Left ventricle myocardium superior (tissue), 1 donor: ENCODE data around the gene PIK3R6. TPM values are rescaled to one million over a fixed set of nuclear protein-coding genes. Genes with fewer than 3 reads are reported as not detected.

Experiments
- ATAC-seq: fragments of 200-7000 bp; cut with Tn5 transposase; one replicate; pipeline ENCODE4 v1.9.1; 2020; ENCODE audit warnings: mild to moderate bottlenecking, moderate library complexity
- DNase-seq: peaks from one replicate; pipeline ENCODE4 v3.0.0-alpha.2; 2020
- intact Hi-C: fragments of 100-400 bp; cut with micrococcal nuclease; formaldehyde crosslinking; loops from one replicate; pipeline ENCODE4 v1.11.0; 2022
- total RNA-seq: library from RNA; stranded (reverse); fragmentation: NEBNext Ultra II Directional; extraction: Animal tissue kit (Norgen Biotek cat#: 25700); gene quantifications from one replicate; pipeline ENCODE4 v1.2.1, GENCODE V29; 2021
- donor health status: DM: no; HTN: yes; CAD: no; lungs with severe emphysema.

Gene PIK3R6
- total RNA-seq, 1 donor from 2014 or later = 1.4 TPM

DNA sequence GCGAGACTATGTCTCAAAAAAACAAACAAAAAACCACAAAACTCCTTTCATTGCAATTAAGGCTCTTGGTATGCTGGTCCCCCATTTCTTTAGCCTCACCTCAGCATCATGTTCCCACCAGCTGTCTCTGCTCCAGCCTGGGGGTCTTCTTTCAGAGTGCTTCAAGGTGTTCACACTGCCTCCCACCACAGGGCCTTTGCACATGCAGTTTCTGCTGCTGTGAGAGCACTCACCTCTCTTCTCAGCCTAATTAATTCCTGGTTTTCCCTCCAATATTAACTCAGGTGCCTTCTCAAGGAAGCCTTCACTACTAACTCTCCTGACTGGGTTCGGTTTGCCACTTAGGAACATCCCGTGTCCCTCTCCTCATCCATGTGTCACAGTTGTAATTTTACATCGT is 15.9 kb upstream of the PIK3R6 start:
- DNase-seq = no peak
- intact Hi-C loops = no loop called here
- no peak for ATAC-seq

DNA sequence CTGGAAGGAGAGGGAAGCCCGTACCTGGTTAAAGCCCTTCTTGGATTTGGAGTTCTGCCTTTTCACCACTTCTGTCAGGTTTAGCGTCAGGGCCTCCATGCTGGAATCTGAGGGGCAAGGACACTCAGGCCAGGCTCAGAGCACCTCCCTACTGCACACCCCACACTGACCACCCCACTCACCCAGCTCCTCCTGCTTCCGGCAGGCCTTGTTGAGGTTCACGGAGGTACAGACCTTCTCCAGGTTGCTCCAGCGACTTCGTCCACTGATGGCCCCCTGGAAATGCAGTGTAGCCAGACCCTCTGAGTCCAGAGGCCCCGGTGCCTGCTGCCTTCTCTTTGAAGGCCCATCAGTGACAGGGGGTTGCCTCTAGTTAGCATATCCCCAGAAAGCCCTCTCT is 14.1 kb upstream of the PIK3R6 start:
- no peak for ATAC-seq
- intact Hi-C loops = no loop called here
- no peak for DNase-seq

DNA sequence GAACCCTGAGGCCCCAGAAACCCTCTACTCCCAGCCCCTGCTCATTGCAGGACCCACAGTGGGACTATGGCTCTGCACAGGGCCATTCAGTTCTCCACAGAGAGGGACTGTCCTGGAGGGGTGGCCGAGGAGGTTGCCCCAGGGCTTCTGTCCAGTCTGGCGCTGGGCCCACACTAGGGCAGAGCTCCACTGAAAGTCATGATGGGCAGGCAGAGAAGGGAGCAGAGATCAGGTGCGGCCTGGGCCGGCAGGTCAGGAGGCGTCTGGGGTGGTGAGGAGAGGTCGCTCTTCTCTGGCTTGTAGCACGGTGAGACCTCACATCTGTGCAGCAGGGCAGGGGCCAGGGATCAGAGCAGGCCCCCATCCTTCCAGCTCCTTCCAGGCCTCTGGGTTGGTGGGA is 13.0 kb upstream of the PIK3R6 start:
- intact Hi-C loops = no loop called here

DNA sequence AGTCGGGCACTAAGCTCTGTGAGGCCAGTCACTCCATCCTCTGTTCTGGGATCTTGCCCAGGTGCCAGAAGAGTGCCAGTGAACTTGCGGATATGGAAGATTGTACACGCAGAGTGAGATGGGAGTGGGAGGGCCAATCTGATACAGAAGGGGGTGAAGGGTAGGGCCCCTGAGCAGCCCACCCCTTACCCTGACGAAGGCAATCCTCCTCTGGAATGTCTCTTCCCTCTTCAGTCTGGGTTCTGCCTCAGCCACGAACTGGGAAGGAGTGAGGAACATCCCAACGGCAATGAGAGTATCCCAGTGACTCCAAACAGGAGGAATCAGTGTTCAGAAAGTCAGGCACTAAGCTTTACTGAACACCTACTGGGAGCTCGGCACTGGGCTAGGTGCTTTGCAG is 11.9 kb upstream of the PIK3R6 start:
- ATAC-seq (no peak), DNase-seq (no peak)
- intact Hi-C loops = no loop called here

More for the DNA sequence above, 13.0 kb upstream of the PIK3R6 start:
- ATAC-seq (no peak), DNase-seq (no peak)

DNA sequence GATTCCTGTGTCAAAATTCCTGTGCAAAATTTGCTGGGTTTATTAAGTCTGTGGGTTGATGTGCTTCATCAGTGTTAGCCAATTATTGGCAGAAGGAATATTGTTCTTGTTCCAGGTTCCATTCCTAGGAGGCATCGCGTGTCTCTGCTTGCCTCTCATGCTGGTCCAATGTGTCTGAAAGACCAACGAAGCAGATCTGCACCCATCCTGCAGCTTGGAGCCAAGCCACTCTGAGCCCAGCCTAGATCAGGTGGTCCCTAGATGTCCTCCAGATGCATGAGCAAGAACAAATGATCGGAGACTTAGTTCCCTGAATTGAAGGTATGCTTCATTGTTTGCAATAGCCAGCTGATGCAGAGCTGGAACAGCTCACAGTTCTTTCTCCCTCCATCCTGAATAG is 10.5 kb upstream of the PIK3R6 start:
- ATAC-seq = no peak
- intact Hi-C loops = no loop called here

DNA sequence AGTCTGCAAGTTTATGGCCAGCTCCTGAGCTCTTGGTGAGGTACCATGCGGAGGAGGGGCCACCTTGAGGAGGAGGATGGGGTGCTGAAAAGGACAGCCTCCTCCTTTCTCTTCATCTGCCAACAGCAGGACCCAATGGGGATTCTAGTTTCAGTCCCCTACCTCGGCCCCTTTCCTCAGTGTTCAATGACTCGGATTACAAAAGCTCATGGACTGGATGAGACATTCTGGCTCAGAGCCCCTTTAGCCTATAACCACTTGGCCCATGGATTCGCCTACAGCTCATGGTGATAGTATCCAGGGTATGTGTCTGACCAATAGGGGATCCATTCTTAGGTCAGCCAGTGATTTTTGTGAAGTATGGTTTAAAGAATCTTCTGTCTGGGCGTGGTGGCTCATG is 8.5 kb upstream of the PIK3R6 start:
- no peak for DNase-seq
- no peak for ATAC-seq
- intact Hi-C loops = no loop called here

More for the DNA sequence above, 10.5 kb upstream of the PIK3R6 start:
- DNase-seq = no peak

DNA sequence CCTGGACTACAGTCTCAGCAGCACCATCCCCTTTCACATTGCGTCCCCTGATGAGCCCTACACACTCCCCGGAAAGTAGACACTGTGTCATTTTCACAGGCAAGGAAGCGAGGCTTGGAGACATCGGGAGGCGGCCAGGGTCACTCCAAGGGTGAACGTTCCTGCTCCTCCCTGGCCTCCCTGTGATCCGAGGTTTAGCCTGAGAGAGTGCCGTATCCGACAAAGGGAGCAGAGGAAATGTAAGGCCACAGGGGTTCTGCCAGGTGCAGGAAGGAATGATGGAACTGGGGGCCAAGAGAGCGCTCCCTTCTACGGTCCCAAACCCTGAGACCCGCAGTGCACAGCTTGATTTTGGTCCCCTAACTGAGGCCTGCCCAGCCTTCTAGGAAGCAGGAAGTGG is 8.0 kb upstream of the PIK3R6 start:
- intact Hi-C loops = no loop called here
- ATAC-seq (no peak), DNase-seq (no peak)

DNA sequence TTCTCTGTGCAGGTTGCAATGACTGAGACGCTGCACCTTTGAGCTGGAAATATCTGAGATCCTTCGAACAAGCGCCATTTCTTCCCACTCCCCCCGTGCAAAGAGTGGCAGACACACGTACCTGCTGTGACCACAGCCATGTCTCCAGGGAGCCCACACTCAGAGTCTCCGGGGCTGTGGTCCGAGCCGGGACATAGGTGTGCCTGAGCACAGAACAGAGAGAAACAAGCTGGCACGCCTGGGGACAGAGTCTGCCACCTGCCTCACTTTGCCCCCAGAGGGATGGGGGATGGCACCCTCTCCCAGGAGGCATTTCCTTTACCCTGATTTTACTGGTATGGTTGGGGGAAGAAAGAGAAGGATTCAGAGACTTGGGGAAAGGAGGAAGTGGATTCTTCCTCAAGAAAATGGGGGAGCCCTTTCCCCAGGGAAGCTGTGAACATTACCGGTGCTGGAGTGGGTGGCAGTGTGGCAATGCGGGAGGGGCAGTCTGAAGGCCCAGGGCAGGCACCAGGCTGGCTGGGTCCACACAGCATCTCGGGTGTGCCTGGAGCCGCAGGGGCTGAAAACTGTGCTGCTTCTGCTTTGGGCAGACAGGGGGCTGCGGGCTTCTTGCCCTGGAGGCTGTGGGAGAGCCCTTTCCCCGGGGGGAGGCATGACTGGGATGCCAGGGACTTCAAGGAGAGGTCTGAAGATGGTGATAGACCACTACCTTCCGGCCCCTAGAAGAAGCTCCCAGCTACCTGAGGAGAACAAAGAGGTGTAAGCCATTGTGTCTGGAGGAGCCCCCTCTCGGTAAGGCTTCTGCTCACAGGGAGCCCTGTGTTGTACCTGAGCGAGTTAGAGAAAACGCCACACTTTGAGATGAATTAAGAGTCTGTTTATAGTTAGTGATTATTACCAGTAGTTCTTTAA is 6.6 kb upstream of the PIK3R6 start:
- ATAC-seq (no peak), DNase-seq (no peak)
- intact Hi-C loops = no loop called here

DNA sequence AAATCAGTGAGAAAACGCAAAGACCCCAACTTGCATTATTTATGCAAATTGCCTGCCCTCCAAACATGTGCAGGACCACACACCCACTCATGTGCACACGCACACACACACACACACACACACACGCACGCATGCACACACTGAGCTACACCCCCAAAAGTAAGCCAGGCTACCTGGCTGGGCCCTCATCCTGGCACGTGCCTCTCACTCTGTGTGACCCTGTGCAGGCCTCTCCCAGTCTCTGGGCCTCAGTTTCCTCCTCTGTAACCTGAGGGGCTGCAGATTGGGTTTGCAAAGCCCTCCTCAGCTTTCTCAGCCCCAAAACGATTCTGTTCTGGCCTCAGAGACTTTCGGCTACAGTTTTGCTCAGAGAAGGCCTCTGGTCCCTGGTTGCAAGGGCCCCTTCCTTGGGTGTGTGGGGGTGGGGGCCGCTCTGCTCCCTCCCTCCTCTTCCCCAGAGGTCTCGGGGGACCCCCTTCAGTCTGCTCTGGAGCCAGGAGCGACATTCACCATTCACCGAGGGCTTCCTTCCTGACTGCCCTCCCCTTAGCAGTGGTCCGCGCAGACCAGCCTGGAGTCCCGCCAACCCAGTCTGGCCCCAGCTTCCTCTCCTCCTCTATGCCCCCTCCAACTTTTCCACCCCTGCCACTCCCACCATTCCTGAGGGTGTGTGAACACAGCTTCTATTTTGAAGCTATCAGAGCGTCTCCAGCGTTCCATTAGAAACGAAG is 5.4 kb upstream of the PIK3R6 start:
- ATAC-seq (peak; percentile 22), DNase-seq (no peak)
- intact Hi-C loops = no loop called here

DNA sequence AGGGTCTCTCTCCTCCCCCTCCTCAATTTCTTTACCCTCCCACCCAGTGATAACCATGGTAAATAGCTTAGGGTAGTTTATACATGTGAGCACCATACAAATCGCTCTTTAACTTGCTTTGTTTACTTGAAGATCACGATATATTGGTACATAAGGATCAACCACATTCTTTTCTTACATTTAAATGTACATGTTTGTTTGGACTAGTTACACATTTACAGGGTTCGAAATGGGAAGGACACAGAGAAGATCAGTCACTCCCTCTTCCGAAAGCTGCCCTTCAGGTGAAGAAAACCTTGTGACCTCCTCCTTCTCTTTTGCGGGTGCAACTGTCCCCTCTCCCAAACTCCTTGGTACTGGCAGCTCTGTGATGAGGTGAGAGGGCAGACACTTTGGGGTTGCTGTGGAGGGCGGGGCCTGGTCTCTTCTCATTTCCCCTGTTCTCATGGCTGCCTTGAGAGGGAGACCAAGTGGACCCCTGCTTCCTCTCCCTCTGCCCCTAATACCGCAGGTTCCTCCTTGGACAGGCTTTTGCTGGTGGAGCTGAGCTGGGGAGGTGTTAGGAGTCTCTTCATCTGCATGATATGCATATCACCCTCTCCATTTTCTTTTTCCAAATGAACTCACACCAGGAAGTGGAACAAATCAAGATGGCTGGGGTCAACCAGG is 4.7 kb upstream of the PIK3R6 start:
- intact Hi-C loops = no loop called here
- ATAC-seq = no peak
- DNase-seq = no peak

DNA sequence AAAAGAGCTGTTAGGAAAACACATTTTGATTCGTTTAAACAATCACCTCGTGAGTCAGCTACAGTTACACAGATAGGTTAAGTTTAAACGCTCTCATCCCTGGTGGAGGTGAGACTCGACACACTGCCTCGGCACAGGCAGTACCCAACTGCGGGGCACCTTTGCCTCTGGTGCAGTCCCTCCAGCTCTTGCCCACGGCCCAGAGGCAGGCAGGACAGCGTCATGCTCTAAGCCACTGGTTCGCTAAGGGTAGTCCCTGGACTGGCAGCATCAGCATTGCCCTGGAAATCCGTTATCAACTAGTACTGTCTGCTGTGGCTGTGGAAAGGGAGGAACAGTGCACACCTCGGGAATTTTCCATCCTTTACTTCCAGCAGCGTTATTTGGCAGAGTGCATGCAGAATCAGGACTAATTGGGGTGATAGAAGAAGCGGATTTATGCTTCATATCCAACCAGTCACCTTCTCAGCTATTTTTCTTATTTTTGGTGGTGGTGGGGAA is 3.7 kb upstream of the PIK3R6 start:
- ATAC-seq (no peak), DNase-seq (no peak)
- intact Hi-C loops = no loop called here

DNA sequence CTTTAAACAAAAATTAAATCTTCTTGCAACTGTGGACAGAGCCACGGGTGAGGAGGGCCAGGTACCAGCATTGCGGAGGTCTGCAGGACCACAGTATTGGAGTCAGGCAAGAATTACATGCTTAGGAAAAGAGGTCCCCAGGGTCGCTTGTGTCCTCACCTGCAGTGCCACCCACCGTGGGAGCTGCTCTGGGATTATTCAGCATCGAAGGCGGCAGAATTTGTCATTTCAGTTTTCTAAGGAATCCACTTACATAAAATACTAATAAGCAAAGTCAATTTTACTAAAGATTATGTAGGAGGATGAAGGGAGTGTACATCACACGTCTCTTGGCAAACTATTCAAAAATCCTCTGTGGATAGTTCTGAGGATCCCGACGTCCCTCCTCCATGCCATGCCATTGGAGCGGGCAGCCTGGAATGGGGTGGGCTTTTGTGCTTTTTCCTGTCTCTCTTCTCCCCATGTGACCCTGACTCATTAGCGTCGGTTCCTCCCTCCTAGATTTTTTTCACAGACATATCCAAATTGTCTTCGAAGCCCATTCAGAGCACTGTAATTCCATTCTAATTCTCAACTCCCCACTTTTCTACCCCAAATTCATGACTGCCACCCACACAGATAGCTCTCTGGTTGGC is 3.0 kb upstream of the PIK3R6 start:
- ATAC-seq (no peak), DNase-seq (no peak)
- intact Hi-C loops = no loop called here

DNA sequence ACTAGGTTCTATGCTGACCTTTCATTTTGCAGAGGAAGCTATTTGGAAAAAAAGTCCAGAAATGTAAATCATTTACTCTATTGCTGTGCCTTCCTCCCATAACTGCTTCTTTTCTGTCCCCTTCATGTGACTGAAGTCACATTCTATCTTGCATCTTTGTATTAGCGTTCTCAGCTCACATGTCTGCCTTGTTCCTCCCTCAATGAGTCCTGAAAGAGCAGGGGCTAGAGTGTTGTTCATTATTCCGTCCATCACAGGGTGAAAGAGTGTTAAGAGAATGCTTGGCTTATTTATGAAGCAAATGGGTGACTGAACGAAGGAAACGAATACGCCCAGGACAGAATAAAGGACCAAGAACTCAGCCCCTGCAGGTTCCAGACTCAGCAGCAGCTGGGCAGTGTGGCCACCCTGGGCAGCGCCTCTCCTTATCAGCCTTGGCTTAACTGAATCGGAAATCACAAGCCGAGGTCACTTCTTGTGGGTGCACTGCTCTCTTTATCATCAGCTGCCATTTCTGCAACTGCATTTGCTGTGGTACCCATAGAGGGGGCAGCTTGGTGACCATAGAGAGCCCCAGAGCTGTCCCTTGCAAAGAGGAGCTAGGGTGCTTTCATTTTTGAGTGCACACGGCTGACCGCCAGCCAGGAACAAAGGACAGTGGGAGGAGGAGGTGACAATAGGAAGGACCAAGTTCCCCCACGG is 1.8 kb upstream of the PIK3R6 start:
- DNase-seq (no peak), ATAC-seq (no peak)
- intact Hi-C loops = no loop called here

DNA sequence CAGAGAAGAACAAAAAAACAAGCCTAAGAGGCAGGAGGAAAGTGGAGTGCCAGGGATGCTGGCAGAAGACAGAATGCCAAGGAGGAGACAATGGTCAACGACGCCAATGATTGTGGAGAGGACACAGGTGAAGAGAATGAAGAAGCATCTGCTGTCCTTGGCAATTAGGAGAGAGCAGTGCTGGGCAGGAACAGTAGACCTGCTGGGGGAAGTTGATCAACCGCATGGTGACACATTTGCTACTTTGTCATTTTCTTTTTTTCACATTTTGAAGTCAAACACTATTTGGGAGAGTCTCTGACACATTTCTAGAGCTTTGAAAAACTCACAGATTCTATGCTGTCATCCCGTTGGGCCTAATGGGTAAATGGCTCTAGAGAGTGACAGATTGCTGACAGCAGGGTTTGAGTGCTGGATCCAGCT is 1.1 kb upstream of the PIK3R6 start:
- no peak for ATAC-seq
- no peak for DNase-seq
- intact Hi-C loops = no loop called here

DNA sequence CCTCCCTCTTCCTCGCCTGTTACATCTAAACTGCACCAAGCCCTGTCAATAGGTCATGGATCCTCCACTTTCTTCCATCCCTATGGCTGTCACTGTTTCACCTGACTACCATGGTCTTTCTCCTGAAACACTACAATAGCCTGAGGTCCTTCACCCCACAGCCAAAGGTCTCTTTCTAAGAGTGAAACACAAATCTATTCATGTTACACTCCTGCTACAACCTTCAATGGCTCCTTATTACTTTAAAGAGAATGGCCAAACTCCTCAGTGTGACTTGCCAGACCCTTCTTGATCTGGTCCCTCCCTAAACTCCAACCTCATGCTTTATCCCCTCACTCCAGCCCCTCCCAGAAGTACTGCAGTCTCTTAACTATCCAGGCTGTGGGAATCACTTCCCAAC is 618 bp upstream of the PIK3R6 start:
- ATAC-seq = no peak
- intact Hi-C loops = no loop called here
- no peak for DNase-seq

DNA sequence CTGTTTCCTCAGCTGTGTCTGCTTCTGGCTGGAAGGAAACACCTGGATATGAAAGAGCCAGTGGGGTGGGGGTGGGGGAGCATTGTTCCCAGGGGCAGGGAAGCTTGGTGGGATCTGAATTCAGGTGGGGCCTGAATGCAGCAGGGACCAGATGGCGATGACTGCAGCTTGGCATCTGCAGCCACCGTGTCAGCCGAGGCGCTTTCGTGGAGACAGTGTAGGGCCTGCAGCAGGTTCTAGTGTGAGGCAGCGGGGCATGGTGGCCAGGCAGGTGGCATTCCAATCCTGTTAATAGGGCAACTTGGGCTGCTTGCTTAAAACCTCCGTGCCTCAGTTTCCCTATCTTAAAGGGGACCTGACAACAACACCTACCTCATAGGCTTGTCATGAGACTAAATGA is 1.7 kb downstream of the PIK3R6 start:
- intact Hi-C loops = no loop called here
- DNase-seq (no peak), ATAC-seq (no peak)

DNA sequence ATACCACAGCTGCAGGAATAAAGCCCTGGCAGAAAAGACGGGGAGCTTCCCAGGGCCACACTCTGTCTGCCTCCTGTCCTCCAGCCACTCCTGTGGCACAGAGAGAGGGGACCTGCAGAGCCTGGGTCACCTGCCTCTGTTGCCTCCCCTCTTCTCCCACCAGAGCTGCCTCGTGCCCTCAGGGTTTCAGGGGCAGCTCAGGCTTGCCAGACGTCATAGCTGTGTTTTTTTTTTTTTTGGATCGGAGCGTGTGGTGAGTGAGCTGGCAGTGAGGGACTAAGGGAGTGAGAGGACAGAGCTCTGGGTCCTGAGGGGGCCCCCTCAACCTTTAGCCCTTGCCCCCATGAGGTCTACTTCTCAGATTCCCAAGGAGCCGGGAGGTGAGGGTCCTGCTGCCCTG is 2.1 kb downstream of the PIK3R6 start:
- no peak for ATAC-seq
- intact Hi-C loops = no loop called here
- DNase-seq = no peak

DNA sequence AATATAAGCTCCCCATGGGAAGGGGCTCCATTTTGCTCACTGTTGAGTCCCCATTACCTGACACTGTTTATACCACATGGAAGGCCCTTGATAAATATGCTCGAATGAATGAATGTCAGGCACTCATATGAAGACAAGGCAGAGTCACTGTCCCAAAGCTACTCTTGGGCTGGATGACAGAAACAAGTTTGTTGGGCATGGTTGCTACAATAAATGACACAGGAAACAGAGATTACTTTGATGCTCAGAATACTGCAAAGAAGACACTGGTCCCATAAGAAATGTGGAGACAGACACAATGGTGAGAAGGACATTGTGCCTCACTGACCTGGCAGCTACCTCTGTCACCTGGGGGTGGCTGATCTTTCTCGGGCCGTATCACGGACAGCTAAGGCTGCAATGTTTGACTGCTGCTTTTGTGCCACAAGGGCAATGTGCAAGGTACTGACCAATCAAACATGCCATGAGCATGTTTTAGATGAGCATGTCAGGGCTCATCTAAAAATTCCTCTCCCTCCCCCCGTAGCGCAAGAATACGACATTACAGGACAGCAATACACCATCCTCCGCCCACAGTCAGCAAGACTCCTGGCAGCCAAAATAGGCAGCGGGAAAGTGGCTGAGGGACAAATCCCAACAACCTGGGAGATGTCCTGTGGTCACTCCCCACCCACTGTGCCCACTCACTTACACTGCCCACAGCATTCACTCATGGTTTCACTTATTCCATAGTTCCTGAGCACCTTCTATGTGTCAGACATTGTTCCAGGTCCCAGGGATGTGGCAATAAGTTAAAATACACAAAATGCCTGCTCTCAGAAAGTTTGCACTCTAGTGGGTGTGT is 5.0 kb downstream of the PIK3R6 start:
- no peak for ATAC-seq
- no peak for DNase-seq
- intact Hi-C loops = no loop called here
